Umbilical cord (tissue), 2 donors: ENCODE data around the gene CRHBP. TPM values are rescaled to one million over a fixed set of nuclear protein-coding genes. Genes with fewer than 3 reads are reported as not detected.
"Not testable (repeated sequence)": the region's sequence is repeated elsewhere in the genome, so short reads cannot be mapped to it uniquely, and the experiment has no call there.

Experiments
- DNase-seq: peaks from one replicate; pipeline ENCODE4 v3.0.0-alpha.2; 2015; ENCODE audit warnings: low spot score
- total RNA-seq: library from RNA; depleted of rRNA; stranded (reverse); fragments of >200 nt; gene quantifications from one replicate; pipeline ENCODE4 v1.2.3, GENCODE V29; 2014; ENCODE audit warnings: low replicate concordance; ENCODE audit not compliant: insufficient read depth

CRHBP gene, protein sequence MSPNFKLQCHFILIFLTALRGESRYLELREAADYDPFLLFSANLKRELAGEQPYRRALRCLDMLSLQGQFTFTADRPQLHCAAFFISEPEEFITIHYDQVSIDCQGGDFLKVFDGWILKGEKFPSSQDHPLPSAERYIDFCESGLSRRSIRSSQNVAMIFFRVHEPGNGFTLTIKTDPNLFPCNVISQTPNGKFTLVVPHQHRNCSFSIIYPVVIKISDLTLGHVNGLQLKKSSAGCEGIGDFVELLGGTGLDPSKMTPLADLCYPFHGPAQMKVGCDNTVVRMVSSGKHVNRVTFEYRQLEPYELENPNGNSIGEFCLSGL
- total RNA-seq: 0.96 TPM

DNA sequence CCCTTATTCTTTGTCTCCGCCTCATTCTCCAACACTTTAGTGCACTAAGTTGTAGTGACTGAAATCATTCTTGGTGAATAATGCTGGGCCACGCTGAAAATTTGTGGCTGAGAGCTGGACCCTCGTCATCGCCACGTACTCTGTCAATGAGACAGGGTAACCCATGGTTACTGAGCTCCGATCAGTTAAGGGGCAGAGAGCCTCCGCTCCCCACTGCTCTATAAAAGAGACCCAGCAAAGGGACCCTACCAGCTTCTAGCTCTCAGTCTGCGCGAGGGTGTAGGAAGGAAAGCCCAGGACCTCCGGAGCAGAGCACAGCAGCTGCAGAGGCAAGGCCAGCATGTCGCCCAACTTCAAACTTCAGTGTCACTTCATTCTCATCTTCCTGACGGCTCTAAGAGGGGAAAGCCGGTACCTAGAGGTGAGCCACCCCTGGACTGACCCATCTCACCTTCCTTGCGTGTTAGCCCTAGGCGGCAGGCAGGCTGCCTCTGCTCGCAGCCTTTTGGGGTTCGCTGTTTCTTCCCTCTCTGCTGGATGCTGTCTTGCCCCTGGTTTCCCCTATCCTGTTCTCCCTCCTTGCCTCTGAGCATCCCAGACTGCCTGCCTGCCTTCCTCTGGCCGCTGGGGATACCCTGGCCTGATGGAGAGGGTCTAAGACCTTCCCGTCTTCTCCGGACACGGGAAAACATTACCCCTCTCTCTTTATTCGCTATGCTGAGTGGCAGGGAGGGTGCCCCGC lies at the start of gene CRHBP:
Gene CRHBP (plus strand): TSS at position 251 of the 742 bp plus-strand sequence. CDS start 90 bp downstream, at position 341.
- no peak for DNase-seq

DNA sequence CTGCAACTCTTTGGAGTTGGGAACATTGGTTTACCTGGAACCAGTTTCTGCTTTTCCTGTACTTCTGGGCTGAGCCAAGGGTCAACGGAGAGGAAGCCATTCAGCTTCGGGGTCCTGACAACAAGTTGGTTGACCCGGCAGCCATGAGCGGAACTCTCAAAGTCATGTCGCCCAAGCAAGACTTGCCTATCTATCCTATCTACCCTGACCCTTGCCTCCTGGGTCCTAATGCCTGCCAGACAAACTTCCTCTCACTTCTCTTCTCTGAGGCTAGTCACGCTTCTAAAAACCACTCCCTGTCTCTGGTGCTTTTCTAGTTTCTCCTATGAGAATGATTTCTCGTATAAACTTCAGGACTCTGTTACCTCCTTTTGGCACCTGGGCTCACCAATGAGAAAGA lies 44.7 kb upstream of the CRHBP start:
- DNase-seq: no peak

DNA sequence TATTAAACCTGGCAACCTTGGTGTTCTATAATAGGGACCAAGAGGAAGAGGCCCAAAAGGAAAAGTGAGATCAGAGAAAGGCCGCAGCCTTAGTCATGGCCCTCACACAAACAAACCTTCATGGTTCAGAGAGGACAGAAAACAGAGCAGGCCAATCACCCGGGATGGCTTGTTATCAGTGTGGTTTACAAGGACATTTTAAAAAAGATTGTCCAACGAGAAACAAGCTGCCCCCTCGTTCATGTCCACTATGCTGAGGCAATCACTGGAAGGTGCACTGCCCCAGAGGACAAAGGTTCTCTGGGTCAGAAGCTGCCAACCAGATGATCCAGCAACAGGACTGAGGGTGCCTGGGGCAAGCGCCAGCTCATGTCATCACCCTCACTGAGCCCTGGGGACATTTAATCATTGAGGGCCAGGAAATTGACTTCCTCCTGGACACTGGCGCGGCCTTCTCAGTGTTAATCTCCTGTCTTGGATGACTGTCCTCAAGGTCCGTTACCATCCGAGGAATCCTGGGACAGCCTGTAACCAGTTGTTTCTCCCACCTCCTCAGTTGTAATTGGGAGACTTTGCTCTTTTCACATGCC lies 42.4 kb upstream of the CRHBP start:
- DNase-seq: not testable (repeated sequence)

DNA sequence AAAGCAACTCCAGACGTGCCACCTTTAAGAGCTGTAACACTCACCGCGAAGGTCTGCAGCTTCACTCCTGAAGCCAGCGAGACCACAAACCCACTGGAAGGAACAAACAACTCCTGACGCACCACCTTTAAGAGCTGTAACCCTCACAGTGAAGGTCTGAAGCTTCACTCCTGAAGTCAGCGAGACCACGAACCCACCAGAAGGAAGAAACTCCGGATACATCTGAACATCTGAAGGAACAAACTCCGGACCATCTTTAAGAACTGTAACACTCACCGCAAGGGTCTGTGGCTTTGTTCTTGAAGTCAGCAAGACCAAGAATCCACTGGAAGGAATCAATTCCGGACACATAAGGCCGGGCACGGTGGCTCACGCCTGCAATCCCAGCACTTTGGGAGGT lies 38.2 kb upstream of the CRHBP start:
- not testable (repeated sequence) for DNase-seq

DNA sequence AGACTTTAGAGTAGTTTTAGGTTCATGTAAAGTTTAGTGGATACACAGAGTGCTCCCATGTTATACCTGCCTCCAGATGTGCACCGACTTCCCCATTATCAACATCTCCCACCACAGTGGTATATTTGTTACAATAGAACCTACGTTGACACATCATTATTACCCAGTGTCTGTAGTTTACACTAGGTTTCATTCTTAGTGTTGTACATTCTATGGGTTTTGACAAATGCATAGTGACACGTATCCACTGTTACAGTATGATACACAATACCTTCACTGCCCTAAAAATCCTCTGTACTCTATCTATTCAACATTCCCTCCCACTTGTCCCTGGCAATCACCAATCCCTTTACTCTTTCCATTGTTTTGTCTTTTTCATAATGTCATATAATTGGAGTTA lies 34.3 kb upstream of the CRHBP start:
- no peak for DNase-seq

DNA sequence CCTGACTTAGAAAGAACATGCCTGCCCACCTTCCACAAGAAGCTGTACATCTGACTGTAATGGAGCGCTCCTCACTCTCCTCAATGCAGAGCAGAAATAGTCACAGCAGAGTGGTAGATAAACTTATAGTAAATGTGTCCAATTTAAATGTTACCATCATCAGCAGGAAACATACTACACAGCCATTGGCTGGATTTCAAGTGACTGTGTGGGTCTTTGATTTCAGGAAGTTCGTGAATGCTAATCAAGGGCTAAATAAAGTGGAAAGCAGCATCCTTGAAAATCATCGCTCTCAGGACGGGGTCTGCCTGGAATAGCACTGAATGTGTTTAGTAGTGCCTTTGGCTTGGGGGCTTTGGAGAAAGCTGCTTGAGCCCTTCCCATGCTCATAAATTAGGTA lies 32.4 kb upstream of the CRHBP start:
- DNase-seq: no peak

DNA sequence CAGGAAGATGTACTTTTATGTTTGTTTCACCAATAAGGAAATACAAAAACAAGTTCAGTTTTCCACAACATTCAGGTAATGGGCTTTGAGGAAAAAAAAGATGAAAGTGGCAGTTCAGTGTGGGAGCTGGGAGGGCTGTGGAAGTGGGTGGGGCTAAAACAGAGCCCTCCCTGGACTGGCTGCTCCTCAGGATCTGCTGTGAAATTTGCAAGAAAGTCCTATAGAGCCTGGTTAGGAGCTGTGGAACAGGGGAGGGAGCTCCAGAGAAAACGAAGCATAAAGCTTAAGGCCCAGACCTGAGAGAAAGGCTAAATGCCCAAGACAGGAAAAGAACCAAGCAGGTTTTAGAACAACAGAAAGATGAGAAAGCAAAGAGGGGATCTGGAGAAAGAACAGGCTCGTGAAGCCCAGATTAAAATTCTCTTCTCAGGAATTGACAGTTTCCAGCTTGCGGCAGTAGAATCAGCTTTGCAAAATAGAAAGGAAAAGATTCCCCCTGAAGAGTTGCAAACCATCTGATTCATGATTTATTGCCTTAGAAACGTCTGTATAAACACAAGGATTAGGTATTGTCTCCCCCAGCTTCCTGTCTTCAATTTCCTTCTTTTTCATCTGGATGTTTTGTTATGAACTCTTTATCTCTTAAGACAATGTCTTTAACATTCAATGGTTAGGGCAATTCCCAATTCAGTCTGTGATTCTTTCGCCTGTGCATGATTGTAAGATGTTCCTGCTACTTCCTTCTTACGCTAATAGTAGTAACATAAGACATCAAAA lies 26.3 kb upstream of the CRHBP start:
- no peak for DNase-seq

DNA sequence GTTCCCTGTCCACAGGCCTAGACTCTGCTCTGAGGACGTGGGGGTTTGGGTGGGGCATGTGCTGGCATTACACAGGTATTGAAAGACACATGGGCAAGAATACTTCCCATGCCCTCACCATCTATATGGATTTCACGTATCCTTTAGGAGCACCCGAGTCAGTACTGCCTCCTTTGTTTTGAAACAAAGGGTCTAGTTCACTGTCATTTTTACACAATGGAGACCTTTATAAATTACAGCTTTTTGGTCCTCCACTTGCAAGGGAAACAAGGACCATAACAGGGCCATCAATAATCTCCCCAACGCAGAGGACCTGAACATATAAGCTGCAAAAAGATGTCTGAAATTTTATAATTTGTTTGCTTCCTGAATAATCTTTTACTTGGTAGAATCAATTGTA lies 24.9 kb upstream of the CRHBP start:
- DNase-seq: no peak

DNA sequence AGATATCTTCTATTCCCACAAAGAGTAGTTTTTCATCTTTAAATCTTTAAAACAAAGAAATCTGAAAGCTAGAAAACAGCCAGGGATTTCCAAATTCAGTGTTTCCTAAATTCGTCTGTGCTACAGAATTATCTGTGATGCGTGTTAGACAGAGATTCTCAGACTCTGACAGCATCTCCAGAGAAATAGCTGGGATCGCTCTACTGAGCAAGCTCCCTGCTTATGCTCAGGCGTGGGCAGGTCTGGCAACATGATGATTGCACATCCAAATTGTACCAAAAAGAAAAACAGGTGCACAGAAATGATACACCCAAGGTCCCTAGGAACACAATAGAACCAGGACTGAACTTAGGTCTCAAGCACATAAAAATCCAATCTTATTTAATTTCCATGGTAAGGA lies 22.8 kb upstream of the CRHBP start:
- DNase-seq: no peak

DNA sequence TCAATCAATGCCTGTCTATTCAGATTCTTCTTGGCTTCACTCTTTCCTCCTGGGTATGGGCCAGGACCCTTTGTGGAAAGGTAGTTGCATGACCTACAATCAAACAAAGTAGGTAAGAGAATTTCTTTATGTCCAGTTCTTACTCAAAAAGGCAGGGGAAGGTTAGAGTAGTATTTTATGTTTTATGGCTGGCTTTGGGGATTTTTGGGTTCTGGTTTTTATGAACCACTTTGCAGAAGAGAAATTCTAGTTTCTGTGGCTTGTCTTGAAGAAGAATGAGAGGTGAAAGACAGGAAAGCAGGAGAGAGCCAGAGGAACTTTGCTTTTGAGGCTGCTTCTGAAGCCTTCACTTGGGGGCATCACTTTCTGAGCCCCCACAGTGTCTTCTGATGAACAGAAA lies 14.7 kb upstream of the CRHBP start:
- DNase-seq: no peak

DNA sequence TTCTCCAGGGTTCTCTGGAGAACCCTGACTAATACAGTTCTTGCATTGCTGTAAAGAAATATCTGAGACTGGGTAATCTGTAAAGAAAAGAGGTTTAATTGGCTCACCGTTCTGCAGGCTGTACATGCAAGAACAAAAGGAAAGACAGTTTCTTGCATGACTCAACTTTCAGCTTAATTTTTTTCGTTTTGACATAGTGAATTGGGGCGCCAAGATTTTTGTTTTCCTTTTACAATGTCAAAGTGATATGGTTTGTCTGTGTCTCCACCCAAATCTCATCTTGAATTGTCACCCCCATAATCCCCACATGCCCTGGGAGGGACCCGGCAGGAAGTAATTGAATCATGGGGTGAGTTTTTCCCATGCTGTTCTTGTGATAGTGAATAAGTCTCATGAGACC lies 11.8 kb upstream of the CRHBP start:
- DNase-seq: no peak

DNA sequence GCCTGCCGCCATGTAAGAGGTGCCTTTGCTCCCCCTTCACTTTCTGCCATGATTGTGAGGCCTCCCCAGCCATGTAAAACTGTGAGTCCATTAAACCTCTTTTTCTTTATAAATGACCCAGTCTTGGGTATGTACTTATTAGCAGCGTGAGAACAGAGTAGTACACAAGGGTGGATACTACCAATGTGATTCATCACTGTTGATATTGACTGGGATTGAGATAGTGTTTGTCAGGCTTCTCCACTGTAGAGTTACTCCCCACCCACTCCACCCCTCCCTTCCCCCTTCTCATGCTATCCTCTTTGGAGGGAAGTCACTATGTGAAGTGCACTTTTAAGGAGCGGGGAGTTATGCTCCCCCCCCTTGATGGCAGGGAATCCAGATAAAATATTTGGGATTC lies 11.4 kb upstream of the CRHBP start:
- DNase-seq: no peak

DNA sequence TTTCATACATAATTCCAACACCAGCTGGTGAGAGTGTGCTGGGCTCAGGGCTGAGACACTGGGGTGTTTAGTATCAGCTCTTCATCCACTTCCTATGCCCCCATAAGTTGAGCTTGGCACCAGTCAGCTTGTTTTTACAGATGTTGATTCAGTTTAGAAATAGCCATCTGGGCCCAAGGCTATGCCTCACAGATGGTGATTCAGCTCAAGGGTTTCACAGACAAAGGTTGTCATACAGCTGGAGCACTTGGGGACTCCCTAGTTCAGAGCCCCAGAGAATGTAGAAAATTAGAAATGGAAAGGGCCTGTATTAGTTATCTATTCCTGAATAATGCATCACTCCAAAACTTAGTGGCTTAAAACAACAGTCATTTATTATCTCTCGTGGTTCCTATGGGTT lies 10.3 kb upstream of the CRHBP start:
- no peak for DNase-seq

DNA sequence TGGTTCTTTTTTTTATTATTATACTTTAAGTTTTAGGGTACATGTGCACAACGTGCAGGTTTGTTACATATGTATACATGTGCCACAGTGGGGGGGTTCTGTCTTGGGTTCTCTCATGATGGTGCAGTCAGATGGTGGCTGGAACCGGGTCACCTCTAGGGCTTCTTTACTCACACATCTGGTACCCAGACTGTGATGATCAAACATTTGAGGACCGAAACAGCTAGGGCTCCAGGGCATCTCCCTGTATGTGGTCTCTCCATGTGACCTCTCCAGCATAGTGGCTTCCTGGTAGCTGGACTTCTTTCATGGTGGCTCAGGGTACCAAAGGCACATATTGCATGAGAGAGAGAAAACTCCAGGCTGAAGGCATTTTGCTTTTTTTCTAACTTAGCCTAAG lies 9.8 kb upstream of the CRHBP start:
- no peak for DNase-seq

DNA sequence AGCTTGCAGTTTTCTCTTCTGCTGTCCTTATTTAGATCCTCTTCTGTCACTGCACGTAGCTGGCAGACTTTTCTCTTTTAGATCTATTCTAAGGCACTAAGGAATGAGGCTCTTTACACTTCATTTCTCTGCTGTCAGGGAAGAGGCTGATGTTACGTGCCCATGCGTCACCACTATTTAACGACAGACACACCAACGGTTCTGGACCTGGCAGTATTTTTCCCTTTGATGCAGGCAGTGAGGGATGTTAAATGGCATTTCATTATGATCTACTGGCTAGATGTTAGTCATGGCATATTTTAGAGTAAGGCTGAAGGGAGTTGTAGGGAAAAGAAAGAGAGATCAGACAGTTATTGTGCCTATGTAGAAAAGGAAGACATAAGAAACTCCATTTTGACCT lies 8.2 kb upstream of the CRHBP start:
- no peak for DNase-seq

DNA sequence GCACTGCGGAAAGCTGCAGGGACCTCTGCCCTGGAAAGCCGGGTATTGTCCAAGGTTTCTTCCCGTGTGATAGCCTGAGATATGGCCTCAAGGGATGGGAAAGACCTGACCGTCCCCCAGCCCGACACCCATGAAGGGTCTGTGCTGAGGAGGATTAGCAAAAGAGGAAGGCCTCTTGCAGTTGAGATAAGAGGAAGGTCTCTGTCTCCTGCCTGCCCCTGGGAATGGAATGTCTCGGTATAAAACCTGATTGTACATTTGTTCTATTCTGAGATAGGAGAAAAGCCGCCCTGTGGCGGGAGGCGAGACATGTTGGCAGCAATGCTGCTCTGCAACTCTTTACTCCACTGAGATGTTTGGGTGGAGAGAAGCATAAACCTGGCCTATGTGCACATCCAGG lies 7.6 kb upstream of the CRHBP start:
- DNase-seq: not testable (repeated sequence)

DNA sequence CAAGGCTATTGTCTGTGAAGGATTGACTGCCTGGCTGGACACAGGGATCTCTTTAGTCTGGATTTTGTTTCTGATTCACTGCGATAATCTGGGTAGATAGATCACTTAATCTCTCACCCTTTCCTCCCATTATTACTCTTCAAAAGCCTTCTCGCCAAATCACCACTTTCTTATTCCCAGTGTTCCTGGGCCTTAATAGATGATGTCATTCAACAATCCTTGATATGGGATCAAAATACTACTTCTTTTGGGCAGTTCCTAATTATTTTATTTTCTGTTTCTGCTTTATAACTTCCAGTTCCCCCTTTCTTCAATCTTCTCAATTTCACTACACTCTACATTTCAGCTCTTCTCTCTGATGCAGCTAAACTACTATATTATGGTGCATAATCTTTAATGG lies 6.8 kb upstream of the CRHBP start:
- DNase-seq: no peak

DNA sequence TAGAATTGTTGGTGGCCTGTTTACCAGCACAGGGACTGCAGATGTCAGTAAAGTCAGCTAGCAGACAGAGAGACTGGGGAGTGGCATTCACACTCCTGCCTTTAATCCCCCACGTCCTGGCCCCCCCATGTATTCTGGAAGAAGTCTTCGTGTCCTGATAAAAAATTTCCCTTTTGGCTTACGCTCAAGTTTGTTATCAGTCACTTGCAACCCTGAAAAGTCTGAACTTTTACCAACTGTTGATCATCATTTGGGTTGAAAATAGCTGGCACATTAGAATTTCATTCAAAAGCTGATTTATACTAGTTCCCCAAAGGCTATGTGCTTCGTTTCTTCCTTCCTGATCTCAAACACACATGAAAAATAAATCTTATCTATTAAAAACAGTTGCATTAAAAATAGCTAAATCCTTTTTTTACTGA lies 5.8 kb upstream of the CRHBP start:
- no peak for DNase-seq

DNA sequence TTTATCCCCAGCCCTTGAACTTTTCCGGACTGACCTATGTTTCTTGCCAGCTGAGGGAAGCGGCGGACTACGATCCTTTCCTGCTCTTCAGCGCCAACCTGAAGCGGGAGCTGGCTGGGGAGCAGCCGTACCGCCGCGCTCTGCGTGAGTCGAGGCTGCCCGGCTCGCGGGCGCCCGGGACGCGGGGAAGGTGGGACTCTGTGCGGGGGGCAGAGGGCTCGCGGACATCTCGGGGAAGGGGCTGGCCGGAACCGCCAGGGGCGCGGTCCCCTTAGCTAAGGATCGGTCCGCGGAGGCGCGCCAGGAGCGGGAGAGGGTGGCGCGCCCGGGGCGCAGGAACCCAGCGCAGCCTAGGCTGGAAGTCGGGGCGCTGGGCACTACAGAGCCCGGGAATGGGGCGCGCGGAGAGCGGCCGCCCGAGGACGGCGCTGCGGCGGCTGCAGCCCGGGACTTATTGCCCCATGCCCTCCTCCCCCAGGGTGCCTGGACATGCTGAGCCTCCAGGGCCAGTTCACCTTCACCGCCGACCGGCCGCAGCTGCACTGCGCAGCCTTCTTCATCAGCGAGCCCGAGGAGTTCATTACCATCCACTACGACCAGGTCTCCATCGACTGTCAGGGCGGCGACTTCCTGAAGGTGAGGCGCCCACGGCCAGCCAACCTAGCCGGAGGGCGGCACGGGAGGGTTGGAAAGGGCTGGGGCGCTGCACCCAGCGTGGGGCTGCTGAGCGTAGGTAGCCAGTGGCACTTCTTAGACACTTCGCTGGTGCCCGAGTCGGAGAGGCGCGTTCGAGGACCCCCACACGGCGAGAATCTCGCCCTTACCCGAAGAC lies 922 bp downstream of the CRHBP start:
- peak; percentile 6 for DNase-seq

DNA sequence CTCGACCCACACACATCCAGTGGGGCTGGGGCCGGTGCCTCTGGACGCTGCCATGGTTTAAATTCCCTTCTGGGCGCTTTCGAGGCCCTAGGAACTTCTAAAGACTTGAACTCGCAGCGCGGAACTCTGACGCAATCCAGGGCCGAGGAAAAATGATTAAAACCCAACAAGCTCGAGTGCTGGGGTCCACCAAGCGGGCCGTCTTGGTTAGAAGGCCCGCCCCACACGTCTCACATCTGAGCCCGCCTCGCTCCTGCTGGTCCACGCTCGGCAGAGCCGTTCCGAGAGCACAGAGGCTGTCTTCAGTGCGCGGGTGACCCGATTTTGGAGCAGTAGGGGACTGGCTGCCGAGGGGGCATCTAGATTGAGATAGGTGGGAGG lies 1.5 kb downstream of the CRHBP start:
- DNase-seq: no peak

DNA sequence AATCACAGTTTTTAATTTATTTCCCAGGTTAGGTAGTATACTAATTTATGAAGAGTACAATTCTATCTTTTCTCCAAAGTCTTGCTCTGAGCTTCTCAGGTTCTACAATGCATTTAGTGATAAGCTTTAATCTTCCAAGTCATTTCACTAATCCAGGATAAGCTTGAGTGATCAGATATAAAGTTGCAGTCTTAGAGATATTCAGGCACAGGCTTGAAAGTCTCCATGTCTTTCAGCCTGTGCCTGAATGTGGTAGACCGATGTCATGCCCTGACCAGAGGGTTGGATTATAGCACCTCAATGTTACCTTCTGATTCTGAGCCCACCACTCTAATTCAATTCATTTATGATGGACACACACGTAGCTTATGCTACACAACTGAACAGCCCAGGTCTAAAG lies 3.2 kb downstream of the CRHBP start:
- no peak for DNase-seq
